ENCODE measurements around the gene SERBP1. TPM values are rescaled to one million over a fixed set of nuclear protein-coding genes. Genes with fewer than 3 reads are reported as not detected.
"Not testable (repeated sequence)": the region's sequence is repeated elsewhere in the genome, so short reads cannot be mapped to it uniquely, and the experiment has no call there.

Gene SERBP1
- total RNA-seq, 2 donors from 2014 or later = 288 to 386 TPM

DNA sequence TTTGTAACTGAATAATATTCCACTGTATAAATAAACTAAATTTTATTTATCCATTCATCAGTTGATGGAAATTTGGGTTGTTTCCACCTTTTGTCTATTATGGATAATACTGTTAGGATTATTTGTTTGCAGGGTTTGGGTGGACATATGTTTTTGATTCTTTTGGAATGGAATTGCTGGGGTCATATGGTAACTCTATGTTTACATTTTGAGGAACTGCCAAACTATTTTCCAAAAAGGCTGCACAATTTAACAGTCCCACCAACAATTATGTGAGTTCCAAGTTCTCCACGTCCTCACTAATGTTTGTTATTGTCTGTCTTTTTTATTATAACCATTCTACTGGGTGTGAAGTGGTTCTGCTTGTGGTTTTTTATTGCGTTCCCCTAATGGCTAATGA, 4.3 kb upstream of the SERBP1 start:
- H3K27ac Mint-ChIP-seq = no peak overlapping the region

DNA sequence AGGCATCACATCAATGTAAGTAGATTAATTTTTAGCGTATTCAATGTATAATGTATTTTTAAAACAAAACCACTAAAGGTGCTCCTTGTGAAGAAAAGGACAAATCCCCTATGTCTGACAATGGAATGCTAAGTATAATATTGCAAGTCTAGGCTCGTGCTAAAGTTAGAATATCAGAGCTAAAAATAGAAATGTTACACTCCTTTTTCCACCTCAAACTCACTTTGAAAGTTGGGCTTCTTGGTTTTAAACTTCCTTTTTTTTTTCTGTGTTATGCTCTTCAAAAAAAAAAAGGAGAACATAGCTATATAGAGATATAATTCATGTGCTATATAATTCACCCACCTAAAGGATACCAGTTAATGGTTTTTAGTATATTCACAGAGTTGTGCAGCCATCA, 3.6 kb upstream of the SERBP1 start:
- Mint-ChIP-seq H3K4me3 (peak overlapping the region; percentile 42 to 52), H3K4me1 (ENCODE audit: low read depth) (peaks cover 41% of the 10 kb centered on the region)

More for the DNA sequence above, 4.3 kb upstream of the SERBP1 start:
- peaks cover 41% of the 10 kb centered on the region for H3K4me1 Mint-ChIP-seq (ENCODE audit: low read depth)
- H3K27me3 Mint-ChIP-seq (ENCODE audit: low read depth) = no peaks in the 10 kb centered on the region
- peak overlapping the region; percentile 13 to 40 for H3K4me3 Mint-ChIP-seq
- no peak for DNase-seq
- H3K9me3 Mint-ChIP-seq = no peaks in the 10 kb centered on the region
- H3K36me3 Mint-ChIP-seq (ENCODE audit: insufficient read depth in 2 of 2) = peaks cover 5 to 6% of the 10 kb centered on the region in 2 donors
- ATAC-seq (replicated peaks in 1 of 2) = no peak

DNA sequence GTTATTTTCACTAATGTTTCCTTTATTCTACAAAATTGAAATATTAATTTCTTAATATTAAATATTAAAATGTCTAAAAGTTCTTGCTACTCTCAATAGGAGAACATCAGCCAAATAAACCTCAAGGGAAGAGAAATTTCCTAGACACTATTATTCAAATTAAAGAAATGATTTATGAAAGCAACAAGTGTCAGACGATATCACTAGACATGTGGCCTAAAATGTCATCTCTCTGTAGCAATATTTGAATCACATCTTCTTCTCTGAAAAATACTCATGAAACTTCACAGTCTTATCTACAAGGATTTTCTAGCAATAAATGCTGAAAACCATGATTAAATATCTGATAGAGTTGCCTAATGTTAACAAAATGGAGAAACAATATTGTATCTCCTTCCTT, 2.5 kb upstream of the SERBP1 start:
- ATAC-seq (replicated peaks in 1 of 2) (no peak), DNase-seq (no peak)
- H3K27ac Mint-ChIP-seq = no peak overlapping the region
- no peaks in the 10 kb centered on the region for H3K27me3 Mint-ChIP-seq (ENCODE audit: low read depth)
- peaks cover 19 to 22% of the 10 kb centered on the region in 2 donors for H3K36me3 Mint-ChIP-seq (ENCODE audit: insufficient read depth in 2 of 2)
- peak overlapping the region; percentile 42 to 52 for H3K4me3 Mint-ChIP-seq
- H3K9me3 Mint-ChIP-seq = no peaks in the 10 kb centered on the region
- peaks cover 43% of the 10 kb centered on the region for H3K4me1 Mint-ChIP-seq (ENCODE audit: low read depth)

More for the DNA sequence above, 3.6 kb upstream of the SERBP1 start:
- DNase-seq = no peak
- H3K36me3 Mint-ChIP-seq (ENCODE audit: insufficient read depth in 2 of 2) = peaks cover 10 to 11% of the 10 kb centered on the region in 2 donors
- no peak overlapping the region for H3K27ac Mint-ChIP-seq
- H3K27me3 Mint-ChIP-seq (ENCODE audit: low read depth) = no peaks in the 10 kb centered on the region
- H3K9me3 Mint-ChIP-seq = no peaks in the 10 kb centered on the region
- ATAC-seq (replicated peaks in 1 of 2) = no peak

DNA sequence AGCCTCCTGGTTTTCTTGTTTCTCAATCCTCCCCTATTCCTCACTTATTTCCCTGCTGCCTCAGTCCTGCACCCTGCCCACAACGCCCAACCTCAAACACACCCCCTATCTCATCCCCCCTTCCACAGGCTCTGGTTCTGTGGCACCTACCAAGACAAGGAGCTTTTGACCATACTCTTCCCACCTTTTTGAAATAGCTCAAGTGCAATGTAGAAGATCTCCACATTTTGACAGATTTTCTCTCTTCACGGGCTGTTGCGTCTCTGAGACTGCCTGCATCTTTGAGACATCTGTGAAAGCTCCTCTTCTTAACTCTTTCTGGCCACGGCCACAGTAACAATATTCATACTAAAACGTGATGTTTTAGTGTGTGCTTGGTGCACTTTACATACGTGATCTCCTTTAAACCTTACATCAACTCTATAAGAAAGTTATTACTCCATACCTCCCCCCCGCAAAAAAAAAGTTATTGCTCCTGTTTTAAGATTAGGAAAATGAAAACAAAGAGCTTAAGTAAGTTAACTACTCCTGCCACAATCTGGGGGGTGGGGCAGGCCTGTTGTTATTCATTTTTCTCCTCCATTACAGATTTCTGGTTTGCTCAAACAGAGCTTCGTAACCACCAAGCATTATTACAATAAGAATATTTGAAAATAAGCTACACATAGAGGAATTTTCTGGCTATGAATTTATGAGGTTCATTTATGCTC, 1.8 kb upstream of the SERBP1 start:
- Mint-ChIP-seq H3K4me1 (ENCODE audit: low read depth) (peaks cover 51% of the 10 kb centered on the region), H3K27me3 (ENCODE audit: low read depth) (no peaks in the 10 kb centered on the region), H3K36me3 (ENCODE audit: insufficient read depth in 2 of 2) (peaks cover 19 to 29% of the 10 kb centered on the region in 2 donors), H3K9me3 (no peaks in the 10 kb centered on the region), H3K4me3 (peak overlapping the region; percentile 89 to 100), H3K27ac (peak overlapping the region; percentile 100)
- DNase-seq (no peak), ATAC-seq (replicated peaks in 1 of 2) (no peak)

DNA sequence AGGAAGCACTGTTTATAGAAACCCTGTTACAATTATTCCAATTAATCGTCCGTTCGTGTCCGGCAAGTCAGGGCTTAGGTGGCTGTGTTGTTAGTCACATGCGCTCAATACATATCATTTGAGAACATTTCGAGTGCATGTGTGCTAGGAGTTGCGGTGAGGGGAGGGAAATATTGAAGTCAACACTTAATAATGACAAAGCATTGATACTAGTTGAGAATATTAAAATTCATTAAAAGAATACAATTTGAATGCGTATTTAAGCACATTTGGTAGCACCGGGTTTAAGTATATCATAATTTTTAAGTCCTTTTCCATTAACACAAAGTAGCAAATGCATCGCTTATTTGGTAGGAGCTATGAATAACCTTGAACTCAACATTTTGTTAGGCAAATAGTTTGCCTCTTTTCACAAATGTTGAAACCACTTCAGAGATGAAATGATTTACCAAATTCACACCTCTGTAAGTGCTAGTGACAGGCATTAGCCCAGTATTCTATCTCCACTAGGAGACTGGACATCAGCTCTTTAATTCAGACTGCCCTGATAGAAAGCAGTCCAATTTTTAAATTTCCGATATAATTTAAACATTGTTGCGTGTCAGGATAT, 1.1 kb upstream of the SERBP1 start:
- Mint-ChIP-seq H3K4me1 (ENCODE audit: low read depth) (peaks cover 58% of the 10 kb centered on the region), H3K27ac (peak overlapping the region; percentile 100), H3K9me3 (no peaks in the 10 kb centered on the region), H3K4me3 (peak overlapping the region; percentile 89 to 100), H3K27me3 (ENCODE audit: low read depth) (no peaks in the 10 kb centered on the region), H3K36me3 (ENCODE audit: insufficient read depth in 2 of 2) (peaks cover 19 to 37% of the 10 kb centered on the region in 2 donors)
- no peak for ATAC-seq (replicated peaks in 1 of 2)
- no peak for DNase-seq

DNA sequence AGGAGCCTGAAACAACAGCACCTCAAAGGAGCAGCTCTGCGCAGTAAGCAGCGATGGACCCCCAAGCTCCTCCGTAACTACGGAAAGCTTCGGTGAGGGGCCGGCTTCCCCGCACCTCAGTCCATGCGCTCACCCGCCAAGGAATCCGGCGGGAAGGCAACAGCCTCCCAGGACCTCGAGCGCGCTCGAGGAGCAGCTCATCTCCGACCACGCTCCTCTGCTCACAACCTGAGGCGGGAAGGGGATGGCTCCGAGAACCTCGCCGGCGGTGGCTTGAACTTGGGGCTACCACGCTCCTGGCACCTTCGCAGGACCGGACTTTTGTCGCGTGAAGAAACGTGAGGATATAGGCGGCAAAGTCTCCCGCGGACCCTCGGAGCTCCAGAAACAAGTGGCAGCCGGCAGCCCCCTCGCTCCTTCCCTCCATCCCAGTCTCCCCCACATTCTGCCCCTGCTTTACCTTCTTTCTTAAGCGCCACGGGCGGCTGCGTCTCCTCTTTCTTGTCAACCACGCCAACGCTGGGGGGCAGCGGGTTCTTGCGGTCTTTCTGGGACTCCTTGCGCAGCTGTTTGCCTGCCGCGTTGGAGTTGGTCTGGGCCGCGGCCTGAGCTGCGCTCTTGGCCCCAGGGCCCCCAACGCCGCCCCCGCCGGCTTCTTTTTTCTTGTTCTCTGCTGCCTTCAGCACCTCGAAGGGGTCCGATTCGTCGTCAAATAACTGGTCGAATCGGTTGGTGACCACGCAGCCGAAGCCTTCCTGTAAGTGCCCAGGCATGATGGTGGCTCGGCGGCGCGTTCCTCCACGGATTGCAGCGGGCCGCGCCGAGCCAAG, 459 bp downstream of the SERBP1 start:
- H3K4me3 Mint-ChIP-seq = peak overlapping the region; percentile 89 to 100
- H3K36me3 Mint-ChIP-seq (ENCODE audit: insufficient read depth in 2 of 2) = peaks cover 27 to 50% of the 10 kb centered on the region in 2 donors
- peaks cover 70% of the 10 kb centered on the region for H3K4me1 Mint-ChIP-seq (ENCODE audit: low read depth)
- peak; percentile 1 to 5 for ATAC-seq (replicated peaks in 1 of 2)
- H3K27me3 Mint-ChIP-seq (ENCODE audit: low read depth) = no peaks in the 10 kb centered on the region
- H3K27ac Mint-ChIP-seq = peak overlapping the region; percentile 100
- no peaks in the 10 kb centered on the region for H3K9me3 Mint-ChIP-seq
- DNase-seq = peak; percentile 31 to 44

DNA sequence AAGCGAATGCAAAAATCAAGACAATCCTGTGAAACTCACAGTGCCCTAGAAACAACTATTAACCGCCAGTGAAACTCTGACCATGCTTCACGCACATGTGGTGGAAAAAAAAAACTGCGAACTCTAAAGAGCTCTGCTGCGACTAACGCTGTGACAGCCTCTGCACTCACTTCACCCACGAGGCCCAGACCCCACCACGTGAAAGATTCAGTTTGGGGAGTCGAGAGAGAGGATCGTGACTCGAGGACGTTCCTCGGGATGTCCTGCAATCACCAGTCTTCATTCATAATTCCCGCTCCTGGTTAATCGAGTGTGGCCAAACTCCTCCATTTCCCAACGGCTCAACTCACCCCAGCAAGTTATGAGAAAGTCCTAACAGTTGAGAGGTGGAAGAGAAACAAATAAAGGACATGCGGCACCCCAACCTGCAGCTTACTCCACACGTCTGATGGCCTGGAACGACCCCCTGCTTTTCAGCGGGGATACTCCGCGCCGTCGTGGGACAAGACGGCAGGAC, 1.1 kb downstream of the SERBP1 start:
- DNase-seq (peak; percentile 31 to 55), ATAC-seq (replicated peaks in 1 of 2) (no peak)
- H3K36me3 Mint-ChIP-seq (ENCODE audit: insufficient read depth in 2 of 2) = peaks cover 29 to 57% of the 10 kb centered on the region in 2 donors
- peak overlapping the region; percentile 100 for H3K27ac Mint-ChIP-seq
- no peaks in the 10 kb centered on the region for H3K27me3 Mint-ChIP-seq (ENCODE audit: low read depth)
- peaks cover 69% of the 10 kb centered on the region for H3K4me1 Mint-ChIP-seq (ENCODE audit: low read depth)
- H3K4me3 Mint-ChIP-seq = peak overlapping the region; percentile 89 to 100
- H3K9me3 Mint-ChIP-seq = no peaks in the 10 kb centered on the region

DNA sequence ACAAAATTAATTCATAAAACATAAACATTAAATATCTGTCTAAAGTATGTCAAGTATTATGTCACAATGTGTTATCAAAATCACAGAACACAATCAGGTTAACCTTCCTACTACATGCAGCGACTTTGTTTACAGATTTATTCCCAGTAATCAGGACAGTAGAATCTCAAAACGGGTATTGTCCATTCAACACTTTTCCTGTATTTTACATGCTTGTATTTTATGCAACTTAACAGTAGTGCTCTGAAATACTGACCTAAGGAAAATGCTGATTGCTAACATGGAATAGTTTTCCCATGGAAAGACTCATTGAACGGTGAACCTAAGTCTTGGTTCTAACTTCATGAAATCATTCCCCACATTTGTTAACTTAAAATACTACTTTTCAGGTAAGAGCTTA, 2.3 kb downstream of the SERBP1 start:
- ATAC-seq (replicated peaks in 1 of 2) (no peak), DNase-seq (no peak)
- H3K4me1 Mint-ChIP-seq (ENCODE audit: low read depth) = peaks cover 69% of the 10 kb centered on the region
- H3K27me3 Mint-ChIP-seq (ENCODE audit: low read depth) = no peaks in the 10 kb centered on the region
- no peaks in the 10 kb centered on the region for H3K9me3 Mint-ChIP-seq
- peak overlapping the region; percentile 100 for H3K27ac Mint-ChIP-seq
- H3K4me3 Mint-ChIP-seq = peak overlapping the region; percentile 89 to 100
- peaks cover 32 to 68% of the 10 kb centered on the region in 2 donors for H3K36me3 Mint-ChIP-seq (ENCODE audit: insufficient read depth in 2 of 2)

DNA sequence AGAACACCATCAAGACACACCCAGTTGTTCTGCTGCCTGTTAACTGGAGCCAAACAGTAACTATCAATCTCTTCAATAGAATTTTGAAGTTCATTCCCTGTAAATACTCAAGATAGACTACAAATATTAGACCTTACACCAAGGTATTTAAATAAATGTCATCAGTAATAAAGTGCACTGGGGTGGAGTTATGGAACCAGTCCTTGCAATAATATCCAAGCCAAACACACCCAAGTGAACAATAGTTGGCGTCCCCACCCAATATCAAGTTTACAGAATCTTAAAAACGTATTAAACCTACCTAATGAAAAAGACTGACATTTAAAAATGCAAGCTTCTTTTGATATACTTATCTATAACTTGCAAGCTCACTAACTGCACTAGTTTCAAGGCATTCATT, 2.7 kb downstream of the SERBP1 start:
- Mint-ChIP-seq H3K36me3 (ENCODE audit: insufficient read depth in 2 of 2) (peaks cover 34 to 73% of the 10 kb centered on the region in 2 donors), H3K27ac (peak overlapping the region; percentile 100), H3K27me3 (ENCODE audit: low read depth) (no peaks in the 10 kb centered on the region), H3K9me3 (no peaks in the 10 kb centered on the region), H3K4me3 (peak overlapping the region; percentile 89 to 100), H3K4me1 (ENCODE audit: low read depth) (peaks cover 71% of the 10 kb centered on the region)
- no peak for DNase-seq
- no peak for ATAC-seq (replicated peaks in 1 of 2)

DNA sequence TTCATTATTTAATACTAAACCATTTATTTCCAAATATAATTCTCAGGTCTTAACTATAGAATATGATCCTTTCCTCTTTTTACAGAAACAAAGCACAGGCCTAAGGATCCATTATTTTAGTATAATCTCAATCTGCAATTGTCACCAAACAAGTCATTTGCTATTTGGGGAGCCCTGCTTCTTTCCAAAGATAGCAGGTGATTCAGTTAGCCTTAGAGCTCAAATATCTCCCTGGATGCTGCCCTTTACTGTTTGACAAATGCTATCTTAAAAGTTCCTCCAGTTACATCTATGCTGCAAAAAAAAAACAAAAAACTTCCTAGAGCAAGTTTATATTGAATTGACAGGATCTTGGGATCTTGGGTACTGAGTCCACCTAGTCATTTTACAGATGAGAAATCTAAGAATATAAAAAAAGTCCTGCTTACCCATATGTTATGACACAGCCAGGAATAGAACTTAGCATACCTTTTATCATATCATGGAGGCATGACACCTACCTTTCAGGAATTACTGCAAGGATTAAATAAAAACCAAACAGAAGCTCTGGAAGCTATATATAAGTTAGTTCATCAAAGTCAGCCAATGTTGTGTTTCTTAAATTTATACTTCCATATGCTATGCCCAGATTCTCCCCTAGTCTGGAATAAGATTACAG, 9.2 kb downstream of the SERBP1 start:
- DNase-seq = no peak
- Mint-ChIP-seq H3K4me1 (ENCODE audit: low read depth) (peaks cover 89% of the 10 kb centered on the region), H3K27ac (peak overlapping the region; percentile 97), H3K4me3 (peak overlapping the region in 1 of 2 donors; percentile 47), H3K36me3 (ENCODE audit: insufficient read depth in 2 of 2) (peaks cover 18 to 79% of the 10 kb centered on the region in 2 donors), H3K27me3 (ENCODE audit: low read depth) (no peaks in the 10 kb centered on the region), H3K9me3 (no peaks in the 10 kb centered on the region)
- ATAC-seq (replicated peaks in 1 of 2) = no peak

DNA sequence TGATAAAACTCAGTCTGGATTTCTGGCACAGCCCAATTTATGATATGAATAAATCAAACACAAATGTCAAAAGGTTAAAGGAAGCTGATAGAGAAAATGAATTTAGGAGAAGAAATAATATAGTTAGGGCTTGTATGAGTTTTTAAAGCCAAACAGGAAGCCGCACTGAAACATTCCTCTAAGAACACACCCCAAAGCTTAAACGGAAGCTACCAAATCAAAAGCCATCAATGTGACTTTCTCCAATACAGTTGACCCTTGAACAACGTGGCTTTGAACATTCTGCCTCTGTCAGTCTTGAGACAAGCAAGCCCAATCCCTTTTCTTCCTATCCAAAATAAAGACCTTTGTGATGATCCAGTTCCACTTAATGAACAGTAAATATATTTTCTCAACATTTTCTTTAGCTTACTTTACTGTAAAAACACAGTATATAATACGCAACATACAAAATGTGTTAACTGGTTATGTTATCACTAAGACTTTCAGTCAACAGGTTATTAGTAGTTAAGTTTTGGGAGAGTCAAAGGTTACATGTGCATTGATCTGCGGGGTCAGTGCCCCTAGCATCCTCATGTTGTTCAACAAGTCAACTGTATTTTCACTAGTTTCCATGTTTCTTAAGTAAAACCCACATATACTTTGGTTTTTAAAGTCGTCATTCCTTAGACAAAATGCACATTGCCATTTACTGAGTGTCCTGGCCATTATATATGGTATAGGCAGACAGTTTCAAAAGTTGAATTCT, 11.2 kb downstream of the SERBP1 start:
- Mint-ChIP-seq H3K27me3 (ENCODE audit: low read depth) (no peaks in the 10 kb centered on the region), H3K4me1 (ENCODE audit: low read depth) (peaks cover 90% of the 10 kb centered on the region), H3K27ac (peak overlapping the region; percentile 96), H3K4me3 (peak overlapping the region in 1 of 2 donors; percentile 58), H3K9me3 (no peaks in the 10 kb centered on the region), H3K36me3 (ENCODE audit: insufficient read depth in 2 of 2) (peaks cover 11 to 80% of the 10 kb centered on the region in 2 donors)
- ATAC-seq (replicated peaks in 1 of 2) (no peak), DNase-seq (no peak)

DNA sequence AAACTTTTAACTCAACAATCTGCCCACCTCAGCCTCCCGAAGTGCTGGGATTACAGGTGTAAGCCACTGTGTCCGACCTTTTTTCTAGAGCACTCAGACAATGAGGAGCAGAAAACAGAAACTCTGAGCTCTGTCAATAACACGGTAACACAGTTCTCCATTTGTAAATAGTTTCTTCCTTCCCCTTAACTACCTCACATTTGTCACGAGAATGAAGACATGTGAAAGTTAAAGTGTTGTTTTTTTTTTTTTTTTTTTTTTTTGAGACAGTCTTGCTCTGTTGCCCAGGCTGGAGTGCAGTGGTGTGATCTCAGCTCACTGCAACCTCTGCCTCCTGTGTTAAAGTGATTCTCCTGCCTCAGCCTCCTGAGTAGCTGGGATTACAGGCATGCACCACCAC, 12.5 kb downstream of the SERBP1 start:
- H3K4me3 Mint-ChIP-seq = not testable (repeated sequence)
- peak overlapping the region; percentile 79 for H3K27ac Mint-ChIP-seq

More for the DNA sequence above, 12.5 kb downstream of the SERBP1 start:
- not testable (repeated sequence) for H3K9me3 Mint-ChIP-seq; H3K27me3 Mint-ChIP-seq (ENCODE audit: low read depth); ATAC-seq (replicated peaks in 1 of 2); DNase-seq
- Mint-ChIP-seq H3K36me3 (ENCODE audit: insufficient read depth in 2 of 2) (peaks cover 7 to 74% of the 10 kb centered on the region in 2 donors), H3K4me1 (ENCODE audit: low read depth) (peaks cover 82% of the 10 kb centered on the region)
